SH-SY5Y (cell line): ENCODE data around the gene FLRT2.

Experiments used
- GATA2 ChIP-seq: IDR thresholded peaks from 2 replicates; pipeline ENCODE4 v1.6.1; 2011; ENCODE audit warnings: mild to moderate bottlenecking, low read depth, low read length
- GATA3 ChIP-seq: IDR thresholded peaks from 2 replicates; pipeline ENCODE4 v1.6.1; 2011; ENCODE audit warnings: low read depth, mild to moderate bottlenecking, low read length, moderate library complexity

DNA sequence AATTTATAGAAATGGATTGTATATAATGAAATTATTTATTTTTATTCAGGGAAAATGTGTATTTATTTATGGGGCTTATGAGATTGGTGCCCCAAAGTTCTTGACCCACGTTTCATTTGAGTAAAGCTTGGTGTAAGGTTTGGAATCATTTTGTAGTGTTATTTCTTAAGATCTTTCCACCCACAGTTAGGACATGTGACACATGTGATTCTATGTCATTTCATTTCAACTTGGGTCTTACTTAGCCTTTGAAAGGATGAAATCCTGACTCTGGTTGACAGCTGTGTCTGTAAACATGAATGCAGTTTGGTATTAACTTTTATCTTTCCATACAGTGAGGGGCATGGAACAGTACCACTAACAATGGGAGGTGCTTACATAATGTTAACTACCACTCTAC is 51.7 kb downstream of the FLRT2 start:
- TF ChIP-seq GATA3 (no peak), GATA2 (no peak)
